Fibroblast of lung (primary cell): Measurements from ENCODE around the gene SORCS3.

Source experiments
- CTCF ChIP-seq, 2 donors: IDR thresholded peaks in 1 of 2; conservative IDR thresholded peaks in 1 of 2; 1 replicate in 1 of 2; 2 replicates in 1 of 2; pipeline ENCODE4 v1.5.1; 2011 to 2012; ENCODE audit warnings: low read length in 2 of 2, control low read depth in 1 of 2, inconsistent platforms in 1 of 2, low read depth in 1 of 2, mild to moderate bottlenecking in 1 of 2
- EZH2 ChIP-seq: IDR thresholded peaks from 2 replicates; pipeline ENCODE4 v1.5.1; 2012; ENCODE audit warnings: low read length, control low read depth, mild to moderate bottlenecking; ENCODE audit errors: missing control alignments

- TF ChIP-seq CTCF (conservative IDR thresholded peaks at IDR 0.05 in 1 of 2, IDR thresholded peaks at IDR 0.05 in 1 of 2; ENCODE audit: low read depth in 1 of 2, low read length in 2 of 2): no peak
- TF ChIP-seq EZH2: no peak
Observed at GRCh38 chr10:105139363-105139896, 498.3 kb downstream of the SORCS3 start.
